LNCAP (cell line): ENCODE measurements around the gene CRYZL1.

Experiments
- TF ChIP-seq, protein P1 (sequence below): fragments of 450-650 bp; IDR thresholded peaks from 2 replicates; pipeline ENCODE4 v1.5.1; 2017; ENCODE audit warnings: mild to moderate bottlenecking

Gene CRYZL1

DNA sequence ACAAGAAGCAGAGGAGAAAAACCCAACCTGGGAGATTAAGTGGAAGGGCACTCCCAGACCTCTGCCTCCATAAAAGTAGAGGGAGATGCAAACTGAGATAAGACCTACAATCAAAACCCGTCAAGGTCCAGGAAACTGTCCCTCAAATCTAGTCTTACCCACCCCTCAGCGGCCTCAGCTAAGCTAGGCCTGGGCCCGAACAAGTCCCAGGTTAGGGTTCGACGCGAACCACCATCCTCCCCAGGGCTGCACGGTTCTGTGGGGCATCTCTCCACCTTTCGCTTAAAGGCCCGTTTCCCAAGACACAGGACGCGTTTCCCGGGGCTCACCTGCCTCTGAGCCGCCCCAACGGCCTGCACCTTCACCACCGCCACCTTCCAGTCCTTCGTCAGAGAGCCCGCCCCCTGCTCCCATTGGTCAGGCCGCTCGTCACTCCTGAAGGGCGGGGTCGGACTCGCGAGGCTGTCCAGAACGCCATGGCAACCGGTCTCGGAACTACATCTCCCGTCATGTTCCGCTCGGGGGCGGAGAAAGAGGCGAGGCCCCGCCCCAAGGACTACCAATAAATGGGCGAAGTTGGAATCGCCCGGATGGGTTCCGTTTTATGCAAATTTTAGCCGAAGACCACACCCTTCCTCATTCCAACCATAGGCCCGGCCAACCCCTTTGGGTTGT lies at the start of gene CRYZL1:
Gene CRYZL1, minus strand, starts transcription at position 390 of the 675 bp plus-strand sequence. CDS start 10,190 bp downstream, outside the sequence.
- TF ChIP-seq, protein P1, sequence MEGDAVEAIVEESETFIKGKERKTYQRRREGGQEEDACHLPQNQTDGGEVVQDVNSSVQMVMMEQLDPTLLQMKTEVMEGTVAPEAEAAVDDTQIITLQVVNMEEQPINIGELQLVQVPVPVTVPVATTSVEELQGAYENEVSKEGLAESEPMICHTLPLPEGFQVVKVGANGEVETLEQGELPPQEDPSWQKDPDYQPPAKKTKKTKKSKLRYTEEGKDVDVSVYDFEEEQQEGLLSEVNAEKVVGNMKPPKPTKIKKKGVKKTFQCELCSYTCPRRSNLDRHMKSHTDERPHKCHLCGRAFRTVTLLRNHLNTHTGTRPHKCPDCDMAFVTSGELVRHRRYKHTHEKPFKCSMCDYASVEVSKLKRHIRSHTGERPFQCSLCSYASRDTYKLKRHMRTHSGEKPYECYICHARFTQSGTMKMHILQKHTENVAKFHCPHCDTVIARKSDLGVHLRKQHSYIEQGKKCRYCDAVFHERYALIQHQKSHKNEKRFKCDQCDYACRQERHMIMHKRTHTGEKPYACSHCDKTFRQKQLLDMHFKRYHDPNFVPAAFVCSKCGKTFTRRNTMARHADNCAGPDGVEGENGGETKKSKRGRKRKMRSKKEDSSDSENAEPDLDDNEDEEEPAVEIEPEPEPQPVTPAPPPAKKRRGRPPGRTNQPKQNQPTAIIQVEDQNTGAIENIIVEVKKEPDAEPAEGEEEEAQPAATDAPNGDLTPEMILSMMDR = no peak

DNA sequence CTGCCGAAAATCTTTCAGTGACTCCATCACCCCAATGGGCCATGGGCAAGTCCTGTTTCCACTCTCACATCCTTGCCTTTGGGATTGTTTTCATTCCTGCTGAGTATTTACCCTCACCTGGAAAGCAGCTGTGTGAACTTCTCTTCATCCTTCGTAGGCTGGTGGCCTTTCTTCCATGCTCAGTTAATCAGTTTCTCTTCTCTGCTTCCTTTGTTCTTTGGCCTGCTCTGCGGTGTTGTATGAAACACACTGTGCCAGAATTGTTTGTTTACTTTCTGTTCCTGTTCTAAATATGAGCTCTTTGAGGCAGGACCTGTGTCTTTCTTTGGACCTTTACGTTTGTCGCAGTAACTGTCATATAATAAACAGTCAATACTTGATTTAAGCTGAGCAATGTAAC lies 49.3 kb upstream of the CRYZL1 start:
- TF ChIP-seq, protein P1 = no peak

DNA sequence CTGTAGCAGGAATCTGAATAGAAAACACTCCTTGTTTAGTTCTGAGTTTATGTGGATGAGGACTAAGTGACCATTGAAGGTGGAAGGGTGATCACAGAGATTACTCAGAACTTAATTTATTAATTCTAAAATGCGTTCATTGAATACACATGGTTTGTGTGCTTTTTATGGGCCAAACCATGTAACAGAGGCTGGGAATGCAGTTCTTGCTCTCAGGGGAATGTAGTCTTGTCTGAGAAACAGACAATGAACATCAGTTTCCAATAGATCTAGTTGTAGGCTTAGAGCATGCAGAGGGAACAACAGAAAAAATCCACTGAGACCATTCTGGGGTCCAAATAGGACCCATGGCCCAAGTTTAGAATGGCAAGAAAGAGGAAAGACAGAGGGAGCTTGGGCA lies 46.8 kb upstream of the CRYZL1 start:
- TF ChIP-seq, protein P1 = no peak

DNA sequence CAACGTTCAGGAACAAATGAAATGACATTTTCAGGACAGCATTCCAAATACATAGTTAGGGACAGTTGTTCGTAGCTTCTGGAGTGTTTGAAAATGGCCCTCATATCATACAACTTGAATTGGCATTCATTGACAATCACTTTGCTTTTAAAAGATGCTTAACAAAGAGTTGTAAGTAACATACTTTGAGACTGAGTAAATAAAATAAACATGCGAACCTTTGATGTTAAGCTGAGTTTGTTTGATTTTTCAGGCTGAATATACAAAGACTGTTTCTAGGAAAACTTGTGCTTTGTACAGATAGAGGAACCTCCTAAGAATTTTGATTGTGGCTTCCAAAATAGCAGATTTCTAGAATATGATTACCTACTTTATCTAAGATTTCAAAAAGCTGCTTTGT lies 46.1 kb upstream of the CRYZL1 start:
- TF ChIP-seq, protein P1 = no peak

DNA sequence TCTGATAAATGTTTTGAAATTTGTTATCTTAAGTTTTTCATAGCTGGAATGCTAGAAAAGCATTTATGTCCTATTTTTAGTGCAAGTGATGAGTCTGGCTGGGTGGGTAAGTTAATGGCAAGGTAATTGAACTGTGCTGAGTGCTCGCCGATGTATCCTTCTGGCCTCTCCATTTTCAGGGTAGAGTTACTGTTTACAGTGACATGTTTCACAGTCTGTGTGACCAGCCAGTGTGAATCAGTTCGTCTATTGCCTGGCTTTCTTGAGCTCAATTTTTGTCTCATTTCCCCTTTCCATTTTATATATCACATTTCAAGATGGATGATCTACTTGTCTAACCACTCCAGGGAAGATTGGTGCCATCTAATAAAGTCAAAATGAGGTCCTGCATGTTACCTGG lies 44.8 kb upstream of the CRYZL1 start:
- TF ChIP-seq, protein P1 = no peak

DNA sequence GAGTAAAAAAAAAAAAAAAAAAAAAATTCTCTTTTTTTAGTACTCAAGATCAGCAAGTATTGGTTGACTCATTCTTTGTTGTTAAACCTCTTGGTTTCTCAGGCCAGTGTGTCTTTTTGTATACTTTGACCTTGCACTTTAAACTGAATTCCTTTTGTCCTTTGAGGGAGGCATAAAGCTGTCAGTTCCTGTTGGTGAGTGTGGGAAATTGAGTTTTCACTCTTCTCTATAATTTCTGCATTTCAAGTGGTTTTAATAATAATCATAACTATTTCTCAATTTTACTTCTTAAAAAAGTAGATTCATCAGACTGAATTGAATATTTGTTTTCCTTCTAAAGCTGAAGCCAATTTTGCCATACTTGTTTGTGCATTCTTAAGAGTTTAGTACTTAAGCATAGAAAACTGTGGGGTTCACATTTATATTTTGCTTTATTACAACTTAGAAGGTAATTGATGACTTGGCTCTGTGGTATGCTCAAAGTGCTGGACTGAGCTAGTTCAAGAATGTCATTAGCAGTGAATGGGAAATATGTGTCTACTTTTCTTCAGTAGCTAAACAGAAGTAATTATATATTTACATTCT lies 44.2 kb upstream of the CRYZL1 start:
- TF ChIP-seq, protein P1 = no peak

DNA sequence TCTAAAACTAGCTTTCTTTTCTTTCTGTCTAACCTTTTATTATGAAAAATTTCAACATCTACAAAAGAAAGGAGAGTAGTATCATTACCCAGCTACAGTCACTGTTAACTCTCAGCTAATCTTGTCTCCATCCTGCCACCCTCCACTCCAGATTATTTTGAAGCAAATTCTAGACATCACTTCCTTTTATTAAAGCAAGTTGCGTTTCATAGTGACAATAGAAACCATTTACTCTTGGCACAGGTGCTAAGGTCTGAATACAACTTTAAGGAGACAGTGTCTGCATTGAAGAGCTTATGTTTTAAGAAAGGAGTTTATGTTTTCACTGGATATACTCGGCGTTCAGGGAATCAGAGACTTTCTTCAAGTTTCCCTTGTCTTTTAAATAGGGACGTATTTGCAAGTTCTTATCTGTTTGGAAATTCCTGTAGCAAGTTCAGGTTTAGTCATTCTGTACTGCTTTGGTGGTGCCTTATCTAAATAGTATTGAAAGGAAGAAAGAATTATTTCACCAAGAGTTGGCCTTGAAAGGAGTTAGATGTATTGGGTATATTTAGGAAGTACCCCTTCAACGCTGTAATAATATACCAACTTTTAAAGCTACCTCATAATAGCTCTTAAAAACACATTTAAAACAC lies 43.5 kb upstream of the CRYZL1 start:
- TF ChIP-seq, protein P1 = no peak
